ENCODE results near the gene STEAP1.
"Not testable (repeated sequence)": the region's sequence is repeated elsewhere in the genome, so short reads cannot be mapped to it uniquely, and the experiment has no call there.

STEAP1 gene

GRCh38 chr7:90153943-90154771 is at the start of gene STEAP1:
TSS of gene STEAP1 (plus strand) at chr7:90154469. CDS start at chr7:90159789, 5,320 bp downstream.
- peak; percentile 79 for DNase-seq

GRCh38 chr7:90114972-90115371 is 39.3 kb upstream of the STEAP1 start:
- DNase-seq, result not testable (repeated sequence)

- DNase-seq, result not testable (repeated sequence)
Observed at GRCh38 chr7:90118551-90119177, 35.6 kb upstream of the STEAP1 start.

- peak; percentile 25 for DNase-seq
Observed at GRCh38 chr7:90119178-90119971, 34.9 kb upstream of the STEAP1 start.

- DNase-seq, result not testable (repeated sequence)
Observed at GRCh38 chr7:90120205-90120604, 34.1 kb upstream of the STEAP1 start.

- DNase-seq, result not testable (repeated sequence)
Observed at GRCh38 chr7:90131746-90132145, 22.5 kb upstream of the STEAP1 start.

- DNase-seq, result not testable (repeated sequence)
Observed at GRCh38 chr7:90147079-90147960, 6.9 kb upstream of the STEAP1 start.

- DNase-seq, result not testable (repeated sequence)
Observed at GRCh38 chr7:90149428-90149827, 4.8 kb upstream of the STEAP1 start.

GRCh38 chr7:90151884-90152283 is 2.4 kb upstream of the STEAP1 start:
- not testable (repeated sequence) for DNase-seq

- DNase-seq, result not testable (repeated sequence)
Observed at GRCh38 chr7:90152642-90153253, 1.5 kb upstream of the STEAP1 start.

- DNase-seq, result no peak
Observed at GRCh38 chr7:90155206-90155605, 937 bp downstream of the STEAP1 start.

GRCh38 chr7:90157331-90157730 is 3.1 kb downstream of the STEAP1 start:
- DNase-seq, result not testable (repeated sequence)

- not testable (repeated sequence) for DNase-seq
Observed at GRCh38 chr7:90157761-90158350, 3.6 kb downstream of the STEAP1 start.

- no peak for DNase-seq
Observed at GRCh38 chr7:90163534-90163933, 9.3 kb downstream of the STEAP1 start.

GRCh38 chr7:90165724-90166123 is 11.5 kb downstream of the STEAP1 start:
- DNase-seq, result no peak

GRCh38 chr7:90166153-90166552 is 11.9 kb downstream of the STEAP1 start:
- no peak for DNase-seq

- DNase-seq, result no peak
Observed at GRCh38 chr7:90167361-90167760, 13.1 kb downstream of the STEAP1 start.

- no peak for DNase-seq
Observed at GRCh38 chr7:90169891-90170290, 15.6 kb downstream of the STEAP1 start.

- DNase-seq, result no peak
Observed at GRCh38 chr7:90172121-90172520, 17.9 kb downstream of the STEAP1 start.

GRCh38 chr7:90172624-90173023 is 18.4 kb downstream of the STEAP1 start:
- no peak for DNase-seq

- DNase-seq, result no peak
Observed at GRCh38 chr7:90173127-90173844, 19.0 kb downstream of the STEAP1 start.

All from stimulated activated naive CD4-positive, alpha-beta T cell treated with Interleukin-2 at 50 U/mL for 16 hours (primary cell).